ENCODE measurements around the gene ZNF839. TPM values are rescaled to one million over a fixed set of nuclear protein-coding genes. Genes with fewer than 3 reads are reported as not detected.

Gene ZNF839
- total RNA-seq, 1 donor from 2014 or later = 19.2 TPM

- H3K4me1 Mint-ChIP-seq = peaks cover 4% of the 10 kb centered on the region
- no peak overlapping the region for H3K4me3 Mint-ChIP-seq
- no peaks in the 10 kb centered on the region for H3K27me3 Mint-ChIP-seq (ENCODE audit: low read depth)
- TF ChIP-seq CTCF (IDR thresholded peaks at IDR 0.05; ENCODE audit: unreplicated experiment) = no peak
- peaks cover 24% of the 10 kb centered on the region for H3K36me3 Mint-ChIP-seq
- H3K9me3 Mint-ChIP-seq = no peaks in the 10 kb centered on the region
- DNase-seq (ENCODE audit: low spot score in 2 of 2, unreplicated experiment in 2 of 2) = no peak
- H3K27ac Mint-ChIP-seq = no peak overlapping the region
Measured at GRCh38 chr14:102356280-102356679, 36.7 kb downstream of the ZNF839 start.

- Mint-ChIP-seq H3K27ac (no peak overlapping the region), H3K4me3 (no peak overlapping the region), H3K4me1 (peaks cover 12% of the 10 kb centered on the region), H3K27me3 (ENCODE audit: low read depth) (no peaks in the 10 kb centered on the region), H3K36me3 (peaks cover 17% of the 10 kb centered on the region), H3K9me3 (no peaks in the 10 kb centered on the region)
- no peak for TF ChIP-seq CTCF (IDR thresholded peaks at IDR 0.05; ENCODE audit: unreplicated experiment)
- no peak for DNase-seq (ENCODE audit: low spot score in 2 of 2, unreplicated experiment in 2 of 2)
Measured at GRCh38 chr14:102359341-102359740, 39.8 kb downstream of the ZNF839 start.

GRCh38 chr14:102360388-102360787, 40.8 kb downstream of the ZNF839 start:
- H3K4me3 Mint-ChIP-seq = no peak overlapping the region

GRCh38 chr14:102362084-102362483, 42.5 kb downstream of the ZNF839 start:
- Mint-ChIP-seq H3K27ac (peak overlapping the region; percentile 98), H3K36me3 (peaks cover 9% of the 10 kb centered on the region), H3K4me3 (peak overlapping the region; percentile 93), H3K4me1 (peaks cover 12% of the 10 kb centered on the region), H3K9me3 (no peaks in the 10 kb centered on the region), H3K27me3 (ENCODE audit: low read depth) (no peaks in the 10 kb centered on the region)
- no peak for DNase-seq (ENCODE audit: low spot score in 2 of 2, unreplicated experiment in 2 of 2)
- TF ChIP-seq CTCF (IDR thresholded peaks at IDR 0.05; ENCODE audit: unreplicated experiment) = no peak

More at GRCh38 chr14:102360388-102360787, 40.8 kb downstream of the ZNF839 start:
- Mint-ChIP-seq H3K36me3 (peaks cover 15% of the 10 kb centered on the region), H3K27ac (no peak overlapping the region), H3K4me1 (peaks cover 12% of the 10 kb centered on the region), H3K27me3 (ENCODE audit: low read depth) (no peaks in the 10 kb centered on the region), H3K9me3 (no peaks in the 10 kb centered on the region)
- DNase-seq (ENCODE audit: low spot score in 2 of 2, unreplicated experiment in 2 of 2) = no peak
- TF ChIP-seq CTCF (IDR thresholded peaks at IDR 0.05; ENCODE audit: unreplicated experiment) = no peak

- DNase-seq (ENCODE audit: low spot score in 2 of 2, unreplicated experiment in 2 of 2) = peak; percentile 95 to 96
- no peak for TF ChIP-seq CTCF (IDR thresholded peaks at IDR 0.05; ENCODE audit: unreplicated experiment)
- Mint-ChIP-seq H3K27ac (peak within 1 kb of the TSS; percentile 98), H3K9me3 (no peaks in the 10 kb centered on the region), H3K4me1 (peaks cover 12% of the 10 kb centered on the region), H3K27me3 (ENCODE audit: low read depth) (no peaks in the 10 kb centered on the region), H3K36me3 (peaks cover 5% of the 10 kb centered on the region), H3K4me3 (peak within 1 kb of the TSS; percentile 93)
Measured at GRCh38 chr14:102362545-102363181, 43.1 kb downstream of the ZNF839 start, which contains the start of the genes CINP and TECPR2. CINP (minus strand) TSS chr14:102362890; CDS start chr14:102362851, 39 bp downstream. TECPR2 (plus strand) TSS chr14:102362941; CDS start chr14:102376722, 13,781 bp downstream.

All from mesothelial cell of epicardium (in vitro differentiated cells).